ENCODE measurements around the gene MAN1C1.
"Not testable (repeated sequence)": the region's sequence is repeated elsewhere in the genome, so short reads cannot be mapped to it uniquely, and the experiment has no call there.

GRCh38 chr1:25734991-25735390 lies 118.4 kb downstream of the MAN1C1 start:
- TF ChIP-seq CTCF (IDR thresholded peaks at IDR 0.05); REST (IDR thresholded peaks at IDR 0.05; ENCODE audit: low read depth, low read length); MXI1 (IDR thresholded peaks at IDR 0.05; ENCODE audit: low read depth, low read length); RFX5 (IDR thresholded peaks at IDR 0.05; ENCODE audit: low read length); USF2 (IDR thresholded peaks at IDR 0.05; ENCODE audit: borderline replicate concordance, low read depth, low read length); USF1 (IDR thresholded peaks at IDR 0.05; ENCODE audit: borderline replicate concordance, low read depth); EZH2phosphoT487 (IDR thresholded peaks at IDR 0.05; ENCODE audit: borderline replicate concordance, low read depth); RAD21 (IDR thresholded peaks at IDR 0.05; ENCODE audit: low read length); NRF1 (IDR thresholded peaks at IDR 0.05; ENCODE audit: low read depth, low read length); IRF3 (IDR thresholded peaks at IDR 0.05; ENCODE audit: low read depth, low read length); TCF12 (IDR thresholded peaks at IDR 0.05); POLR2AphosphoS5 (IDR thresholded peaks at IDR 0.05; ENCODE audit: low read depth, low read length); RCOR1 (IDR thresholded peaks at IDR 0.05; ENCODE audit: low read length): not testable (repeated sequence)
